Central memory CD8-positive, alpha-beta T cell (primary cell): Measurements from ENCODE around the gene ABLIM1.
A peak's percentile ranks its signal among the peaks of the same experiment; 100 is the strongest.

Experiments used
- ATAC-seq: fragments of 150-1000 bp; cut with Tn5 transposase; replicated peaks from 2 replicates; pipeline ENCODE4 v1.10.0; 2022; ENCODE audit warnings: mild to moderate bottlenecking, moderate FRiP score, moderate number of reproducible peaks; ENCODE audit not compliant: poor library complexity, severe bottlenecking; ENCODE audit errors: extremely low read depth
- DNase-seq, 2 donors: peaks; one replicate each; pipeline ENCODE4 v3.0.0; 2021; ENCODE audit warnings: low spot score in 2 of 2
- H3K27ac Mint-ChIP-seq: one replicate; pipeline ENCODE4 v1.8.0; 2022; ENCODE audit warnings: low read depth, mild to moderate bottlenecking, moderate library complexity, mixed read lengths
- H3K27me3 Mint-ChIP-seq: one replicate; pipeline ENCODE4 v1.8.0; 2022; ENCODE audit warnings: mixed read lengths
- H3K36me3 Mint-ChIP-seq: one replicate; pipeline ENCODE4 v1.8.0; 2022; ENCODE audit warnings: mild to moderate bottlenecking, moderate library complexity, mixed read lengths; ENCODE audit not compliant: insufficient read depth
- H3K4me1 Mint-ChIP-seq: one replicate; pipeline ENCODE4 v1.8.0; 2022; ENCODE audit warnings: mixed read lengths
- H3K4me3 Mint-ChIP-seq: one replicate; pipeline ENCODE4 v1.8.0; 2022; ENCODE audit warnings: mild to moderate bottlenecking, moderate library complexity, mixed read lengths
- H3K9me3 Mint-ChIP-seq: one replicate; pipeline ENCODE4 v1.8.0; 2022; ENCODE audit warnings: mixed read lengths

ABLIM1 gene

GRCh38 chr10:114551636-114551972 lies 106.5 kb downstream of the ABLIM1 start:
- Mint-ChIP-seq H3K4me3 (no peak overlapping the region), H3K27me3 (no peaks in the 10 kb centered on the region), H3K27ac (no peak overlapping the region), H3K9me3 (no peaks in the 10 kb centered on the region), H3K36me3 (no peaks in the 10 kb centered on the region), H3K4me1 (peaks cover 17% of the 10 kb centered on the region)
- DNase-seq (no peak), ATAC-seq (no peak)

GRCh38 chr10:114550756-114551635 lies 107.1 kb downstream of the ABLIM1 start:
- Mint-ChIP-seq H3K27me3 (no peaks in the 10 kb centered on the region), H3K27ac (no peak overlapping the region), H3K36me3 (no peaks in the 10 kb centered on the region), H3K9me3 (no peaks in the 10 kb centered on the region), H3K4me3 (no peak overlapping the region), H3K4me1 (peaks cover 17% of the 10 kb centered on the region)
- ATAC-seq (no peak), DNase-seq (no peak)

- H3K4me3 Mint-ChIP-seq = no peak overlapping the region
- ATAC-seq (no peak), DNase-seq (no peak)
- H3K4me1 Mint-ChIP-seq = peaks cover 36% of the 10 kb centered on the region
- H3K27ac Mint-ChIP-seq = no peak overlapping the region
- H3K36me3 Mint-ChIP-seq = peaks cover 4% of the 10 kb centered on the region
- no peaks in the 10 kb centered on the region for H3K9me3 Mint-ChIP-seq
- no peaks in the 10 kb centered on the region for H3K27me3 Mint-ChIP-seq
These were observed 109.4 kb downstream of the ABLIM1 start for GRCh38 chr10:114548662-114549061.

- H3K36me3 Mint-ChIP-seq = peaks cover 6% of the 10 kb centered on the region
These were observed 110.6 kb downstream of the ABLIM1 start for GRCh38 chr10:114547514-114547913.

GRCh38 chr10:114547056-114547455 lies 111.0 kb downstream of the ABLIM1 start:
- DNase-seq (no peak), ATAC-seq (no peak)
- H3K4me1 Mint-ChIP-seq = peaks cover 50% of the 10 kb centered on the region
- H3K27ac Mint-ChIP-seq = no peak overlapping the region
- H3K4me3 Mint-ChIP-seq = no peak overlapping the region
- no peaks in the 10 kb centered on the region for H3K27me3 Mint-ChIP-seq
- H3K9me3 Mint-ChIP-seq = no peaks in the 10 kb centered on the region
- peaks cover 8% of the 10 kb centered on the region for H3K36me3 Mint-ChIP-seq

More at GRCh38 chr10:114547514-114547913, 110.6 kb downstream of the ABLIM1 start:
- Mint-ChIP-seq H3K4me1 (peaks cover 46% of the 10 kb centered on the region), H3K9me3 (no peaks in the 10 kb centered on the region), H3K4me3 (no peak overlapping the region), H3K27ac (no peak overlapping the region), H3K27me3 (no peaks in the 10 kb centered on the region)
- ATAC-seq (no peak), DNase-seq (no peak)

- Mint-ChIP-seq H3K4me3 (no peak overlapping the region), H3K27ac (no peak overlapping the region), H3K27me3 (no peaks in the 10 kb centered on the region), H3K36me3 (peaks cover 17% of the 10 kb centered on the region), H3K4me1 (peaks cover 60% of the 10 kb centered on the region), H3K9me3 (no peaks in the 10 kb centered on the region)
- ATAC-seq (no peak), DNase-seq (no peak)
These were observed 112.3 kb downstream of the ABLIM1 start for GRCh38 chr10:114545819-114546218.

GRCh38 chr10:114545071-114545470 lies 113.0 kb downstream of the ABLIM1 start:
- peak overlapping the region; percentile 100 for H3K27ac Mint-ChIP-seq
- peak overlapping the region; percentile 59 for H3K4me3 Mint-ChIP-seq
- H3K27me3 Mint-ChIP-seq = no peaks in the 10 kb centered on the region
- no peaks in the 10 kb centered on the region for H3K9me3 Mint-ChIP-seq
- no peak for ATAC-seq
- peaks cover 20% of the 10 kb centered on the region for H3K36me3 Mint-ChIP-seq
- DNase-seq = no peak
- peaks cover 63% of the 10 kb centered on the region for H3K4me1 Mint-ChIP-seq

- no peaks in the 10 kb centered on the region for H3K9me3 Mint-ChIP-seq
- ATAC-seq = peak; percentile 43
- peaks cover 20% of the 10 kb centered on the region for H3K36me3 Mint-ChIP-seq
- peaks cover 71% of the 10 kb centered on the region for H3K4me1 Mint-ChIP-seq
- DNase-seq = peak; percentile 50 to 75
- H3K27me3 Mint-ChIP-seq = no peaks in the 10 kb centered on the region
- peak overlapping the region; percentile 100 for H3K27ac Mint-ChIP-seq
- H3K4me3 Mint-ChIP-seq = peak overlapping the region; percentile 59
These were observed 113.9 kb downstream of the ABLIM1 start for GRCh38 chr10:114544045-114544659.

- H3K27ac Mint-ChIP-seq = peak overlapping the region; percentile 100
- H3K27me3 Mint-ChIP-seq = no peaks in the 10 kb centered on the region
- peaks cover 78% of the 10 kb centered on the region for H3K4me1 Mint-ChIP-seq
- DNase-seq (no peak), ATAC-seq (no peak)
- H3K4me3 Mint-ChIP-seq = peak overlapping the region; percentile 59
- no peaks in the 10 kb centered on the region for H3K9me3 Mint-ChIP-seq
- peaks cover 20% of the 10 kb centered on the region for H3K36me3 Mint-ChIP-seq
These were observed 114.6 kb downstream of the ABLIM1 start for GRCh38 chr10:114543456-114543855.

GRCh38 chr10:114542373-114542772 lies 115.7 kb downstream of the ABLIM1 start:
- peaks cover 80% of the 10 kb centered on the region for H3K4me1 Mint-ChIP-seq
- peak overlapping the region; percentile 56 for H3K4me3 Mint-ChIP-seq
- no peaks in the 10 kb centered on the region for H3K27me3 Mint-ChIP-seq
- H3K9me3 Mint-ChIP-seq = no peaks in the 10 kb centered on the region
- DNase-seq (no peak), ATAC-seq (no peak)
- peak overlapping the region; percentile 100 for H3K27ac Mint-ChIP-seq
- H3K36me3 Mint-ChIP-seq = peaks cover 20% of the 10 kb centered on the region

- H3K9me3 Mint-ChIP-seq = no peaks in the 10 kb centered on the region
- H3K36me3 Mint-ChIP-seq = peaks cover 20% of the 10 kb centered on the region
- H3K27me3 Mint-ChIP-seq = no peaks in the 10 kb centered on the region
- DNase-seq = no peak
- no peak for ATAC-seq
- peak overlapping the region; percentile 100 for H3K27ac Mint-ChIP-seq
- peak overlapping the region; percentile 56 for H3K4me3 Mint-ChIP-seq
- H3K4me1 Mint-ChIP-seq = peaks cover 77% of the 10 kb centered on the region
These were observed 116.3 kb downstream of the ABLIM1 start for GRCh38 chr10:114541797-114542160.

GRCh38 chr10:114541081-114541796 lies 116.8 kb downstream of the ABLIM1 start:
- peaks cover 77% of the 10 kb centered on the region for H3K4me1 Mint-ChIP-seq
- DNase-seq (peak; percentile 50 to 86), ATAC-seq (peak; percentile 88)
- peak overlapping the region; percentile 56 for H3K4me3 Mint-ChIP-seq
- H3K27me3 Mint-ChIP-seq = no peaks in the 10 kb centered on the region
- H3K36me3 Mint-ChIP-seq = peaks cover 20% of the 10 kb centered on the region
- peak overlapping the region; percentile 100 for H3K27ac Mint-ChIP-seq
- H3K9me3 Mint-ChIP-seq = no peaks in the 10 kb centered on the region
